ENCODE measurements around the gene MC2R. TPM values are rescaled to one million over a fixed set of nuclear protein-coding genes. Genes with fewer than 3 reads are reported as not detected.

MC2R gene
- total RNA-seq, 1 experiment from 2014 or later = not detected

GRCh38 chr18:13885009-13885408 is 30.3 kb downstream of the MC2R start:
- TF ChIP-seq MAX (IDR thresholded peaks at IDR 0.05) = no peak
- TF ChIP-seq ZBTB33 (IDR thresholded peaks at IDR 0.05; ENCODE audit: extremely low read depth, insufficient replicate concordance, low read length) = no peak
- TF ChIP-seq CEBPB (IDR thresholded peaks at IDR 0.05; ENCODE audit: low read depth) = no peak
- no peak for TF ChIP-seq POLR2AphosphoS5 (IDR thresholded peaks at IDR 0.05; ENCODE audit: low read depth, low read length)
- TF ChIP-seq YY1 (IDR thresholded peaks at IDR 0.05; ENCODE audit: extremely low read depth, insufficient replicate concordance, low read depth, low read length) = no peak
- no peak for TF ChIP-seq ELF1 (IDR thresholded peaks at IDR 0.05; ENCODE audit: borderline replicate concordance, low read depth)
- H3K9ac ChIP-seq (ENCODE audit: low read length) = no peak overlapping the region

GRCh38 chr18:13879937-13880336 is 35.4 kb downstream of the MC2R start:
- Histone ChIP-seq H3K4me2 (ENCODE audit: low read length) (no peak overlapping the region), H3K79me2 (ENCODE audit: insufficient read depth, low read length) (no peaks in the 10 kb centered on the region), H3K4me1 (ENCODE audit: control insufficient read depth in 1 of 2, insufficient read depth in 2 of 2, low read length in 2 of 2) (no peaks in the 10 kb centered on the region), H3K4me3 (replicated peaks in 1 of 2; ENCODE audit: low read depth in 1 of 2, low read length in 2 of 2) (no peak overlapping the region), H3K27ac (ENCODE audit: low read depth, low read length) (no peak overlapping the region), H3K9ac (ENCODE audit: low read length) (no peak overlapping the region), H4K20me1 (ENCODE audit: insufficient read depth) (no peaks in the 10 kb centered on the region), H3K9me3 (ENCODE audit: control insufficient read depth in 1 of 2, insufficient read depth in 1 of 2, low read depth in 1 of 2, low read length in 2 of 2) (no peaks in the 10 kb centered on the region), H3K9me2 (ENCODE audit: insufficient read depth) (no peaks in the 10 kb centered on the region), H2AFZ (ENCODE audit: low read depth, low read length, poor library complexity, severe bottlenecking) (no peak overlapping the region), H3K27me3 (ENCODE audit: insufficient read depth, low read length) (peaks cover 16% of the 10 kb centered on the region), H3K36me3 (ENCODE audit: control insufficient read depth in 1 of 2, insufficient read depth in 2 of 2, low read length in 2 of 2) (no peaks in the 10 kb centered on the region)
- RAD21 ChIA-PET (ENCODE audit: low non-redundant PET in 1 of 2, low total read pairs in 2 of 2, uncharacterized antibody in 2 of 2, unreplicated experiment in 2 of 2) = no interaction called here
- BruUV-seq (replicated peaks) = no TSS peak
- no peak for DNase-seq (ENCODE audit: low read depth, low spot score)
- TF ChIP-seq EZH2 (IDR thresholded peaks at IDR 0.05) = no peak
- TF ChIP-seq MAX (IDR thresholded peaks at IDR 0.05) = no peak
- TF ChIP-seq EZH2phosphoT487 (IDR thresholded peaks at IDR 0.05; ENCODE audit: borderline replicate concordance) = no peak
- no peak for TF ChIP-seq SRF (IDR thresholded peaks at IDR 0.05; ENCODE audit: low read depth)
- TF ChIP-seq TCF7L2 (IDR thresholded peaks at IDR 0.05; ENCODE audit: borderline replicate concordance, extremely low read depth, insufficient read depth, insufficient read length) = no peak
- no peak for TF ChIP-seq CTCF (IDR thresholded peaks at IDR 0.05 in 2 of 3, conservative IDR thresholded peaks at IDR 0.05 in 1 of 3; ENCODE audit: borderline replicate concordance in 1 of 3, insufficient read depth in 1 of 3, low read depth in 2 of 3, low read length in 2 of 3)
- TF ChIP-seq ATF3 (IDR thresholded peaks at IDR 0.05) = no peak
- no peak for TF ChIP-seq ZNF274 (IDR thresholded peaks at IDR 0.05; ENCODE audit: low read depth, low read length)
- intact Hi-C loops (cut with micrococcal nuclease) = no loop called here
- no peak for ATAC-seq
- CTCF ChIA-PET = no interaction called here
- POLR2A ChIA-PET = no interaction called here

More at GRCh38 chr18:13885009-13885408, 30.3 kb downstream of the MC2R start:
- H3K4me2 ChIP-seq (ENCODE audit: low read length) = no peak overlapping the region
- intact Hi-C loops (cut with micrococcal nuclease) = no loop called here
- H3K9me2 ChIP-seq (ENCODE audit: insufficient read depth) = no peaks in the 10 kb centered on the region
- ATAC-seq (no peak), DNase-seq (ENCODE audit: low read depth, low spot score) (no peak)
- CTCF ChIA-PET = no interaction called here
- no peak overlapping the region for H3K27ac ChIP-seq (ENCODE audit: low read depth, low read length)
- H3K9me3 ChIP-seq (ENCODE audit: control insufficient read depth in 1 of 2, insufficient read depth in 1 of 2, low read depth in 1 of 2, low read length in 2 of 2) = no peaks in the 10 kb centered on the region
- no peaks in the 10 kb centered on the region for H3K79me2 ChIP-seq (ENCODE audit: insufficient read depth, low read length)
- H3K36me3 ChIP-seq (ENCODE audit: control insufficient read depth in 1 of 2, insufficient read depth in 2 of 2, low read length in 2 of 2) = no peaks in the 10 kb centered on the region
- H3K4me1 ChIP-seq (ENCODE audit: control insufficient read depth in 1 of 2, insufficient read depth in 2 of 2, low read length in 2 of 2) = no peaks in the 10 kb centered on the region
- H4K20me1 ChIP-seq (ENCODE audit: insufficient read depth) = no peaks in the 10 kb centered on the region
- H2AFZ ChIP-seq (ENCODE audit: low read depth, low read length, poor library complexity, severe bottlenecking) = no peak overlapping the region
- RAD21 ChIA-PET (ENCODE audit: low non-redundant PET in 1 of 2, low total read pairs in 2 of 2, uncharacterized antibody in 2 of 2, unreplicated experiment in 2 of 2) = no interaction called here
- peaks cover 10% of the 10 kb centered on the region for H3K27me3 ChIP-seq (ENCODE audit: insufficient read depth, low read length)
- POLR2A ChIA-PET = no interaction called here
- H3K4me3 ChIP-seq (replicated peaks in 1 of 2; ENCODE audit: low read depth in 1 of 2, low read length in 2 of 2) = no peak overlapping the region
- no TSS peak for BruUV-seq (replicated peaks)
